ENCODE data around the gene CEBPA.
"Not testable (repeated sequence)": the region's sequence is repeated elsewhere in the genome, so short reads cannot be mapped to it uniquely, and the experiment has no call there.

Gene CEBPA

DNA sequence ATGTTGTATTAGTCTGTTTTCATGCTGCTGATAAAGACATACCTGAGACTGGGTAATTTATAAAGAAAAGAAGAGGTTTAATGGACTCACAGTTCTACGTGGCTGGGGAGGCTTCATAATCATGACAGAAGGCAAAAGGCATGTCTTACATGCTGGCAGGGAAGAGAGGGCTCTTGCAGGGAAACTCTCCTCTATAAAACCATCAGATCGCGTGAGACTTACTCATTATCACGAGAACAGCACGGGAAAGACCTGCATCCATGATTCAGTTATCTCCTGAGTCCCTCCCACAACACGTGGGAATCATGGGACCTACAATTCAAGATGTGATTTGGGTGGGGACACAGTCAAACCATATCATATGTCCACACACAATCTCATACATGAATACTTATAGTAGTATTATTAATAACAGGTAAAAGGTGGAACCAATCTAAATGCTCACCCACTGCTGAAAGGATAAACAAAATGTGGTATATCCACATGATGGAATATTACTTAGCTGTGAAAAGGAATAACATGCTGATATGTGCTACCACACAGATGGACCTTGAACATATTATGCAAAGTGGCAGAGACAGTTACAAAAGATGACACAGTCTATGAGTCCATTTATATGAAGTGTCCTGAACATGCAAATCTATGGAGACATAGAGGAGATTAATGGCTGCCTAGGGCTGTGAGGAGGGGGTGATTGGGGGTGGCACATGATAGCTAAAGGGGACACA, 20.9 kb upstream of the CEBPA start:
- DNase-seq: no peak

DNA sequence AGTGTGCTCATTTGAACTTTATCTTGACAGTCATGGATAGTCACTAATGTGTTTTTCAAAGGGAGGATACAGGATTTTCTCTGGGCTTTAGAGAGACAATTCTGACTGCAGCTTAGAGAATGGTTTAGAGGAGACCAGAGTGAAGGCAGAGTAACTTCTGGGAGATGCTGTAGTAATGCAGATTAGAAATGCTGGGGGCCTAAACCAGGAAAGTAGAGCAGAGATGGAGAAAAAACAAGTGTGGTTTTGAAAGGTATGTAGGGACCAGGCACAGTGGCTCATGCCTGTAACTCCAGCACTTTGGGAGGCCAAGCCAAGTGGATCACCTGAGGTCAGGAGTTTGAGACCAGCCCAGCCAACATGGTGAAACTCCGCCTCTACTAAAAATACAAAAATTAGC, 18.3 kb upstream of the CEBPA start:
- DNase-seq: no peak

DNA sequence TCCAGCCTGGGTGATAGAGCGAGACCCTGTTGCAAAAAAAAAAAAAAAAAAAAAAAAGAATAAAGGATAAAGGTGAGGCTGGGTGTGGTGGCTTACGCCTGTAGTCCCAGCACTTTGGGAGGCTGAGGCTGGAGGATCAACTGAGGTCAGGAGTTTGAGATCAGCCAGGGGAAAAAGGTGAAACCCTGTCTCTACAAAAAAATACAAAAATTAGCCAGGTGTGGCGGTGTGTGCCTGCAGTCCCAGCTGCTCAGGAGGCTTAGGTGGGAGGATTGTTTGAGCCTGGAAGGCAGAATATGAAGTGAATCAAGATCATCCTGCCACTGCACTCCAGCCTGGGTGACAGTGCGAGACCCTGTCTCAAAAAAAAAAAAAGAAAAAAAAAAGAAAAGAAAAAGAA, 15.7 kb upstream of the CEBPA start:
- not testable (repeated sequence) for DNase-seq

DNA sequence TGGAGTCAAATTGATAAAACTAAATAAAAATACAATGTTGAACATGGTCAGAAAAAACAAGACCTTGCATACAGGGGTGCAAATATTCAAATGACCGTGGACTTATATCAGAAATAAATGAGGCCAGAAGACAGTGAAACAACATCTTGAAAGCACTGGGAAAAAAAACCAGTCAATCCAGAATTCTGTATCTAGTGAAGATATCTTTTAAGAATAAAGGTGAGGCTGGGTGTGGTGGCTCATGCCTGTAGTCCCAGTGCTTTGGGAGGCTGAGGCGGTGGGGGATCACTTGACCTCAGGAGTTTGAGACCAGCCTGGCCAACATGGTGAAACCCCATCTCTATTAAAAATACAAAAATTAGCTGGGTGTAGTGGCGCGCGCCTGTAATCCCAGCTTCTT, 15.2 kb upstream of the CEBPA start:
- no peak for DNase-seq

DNA sequence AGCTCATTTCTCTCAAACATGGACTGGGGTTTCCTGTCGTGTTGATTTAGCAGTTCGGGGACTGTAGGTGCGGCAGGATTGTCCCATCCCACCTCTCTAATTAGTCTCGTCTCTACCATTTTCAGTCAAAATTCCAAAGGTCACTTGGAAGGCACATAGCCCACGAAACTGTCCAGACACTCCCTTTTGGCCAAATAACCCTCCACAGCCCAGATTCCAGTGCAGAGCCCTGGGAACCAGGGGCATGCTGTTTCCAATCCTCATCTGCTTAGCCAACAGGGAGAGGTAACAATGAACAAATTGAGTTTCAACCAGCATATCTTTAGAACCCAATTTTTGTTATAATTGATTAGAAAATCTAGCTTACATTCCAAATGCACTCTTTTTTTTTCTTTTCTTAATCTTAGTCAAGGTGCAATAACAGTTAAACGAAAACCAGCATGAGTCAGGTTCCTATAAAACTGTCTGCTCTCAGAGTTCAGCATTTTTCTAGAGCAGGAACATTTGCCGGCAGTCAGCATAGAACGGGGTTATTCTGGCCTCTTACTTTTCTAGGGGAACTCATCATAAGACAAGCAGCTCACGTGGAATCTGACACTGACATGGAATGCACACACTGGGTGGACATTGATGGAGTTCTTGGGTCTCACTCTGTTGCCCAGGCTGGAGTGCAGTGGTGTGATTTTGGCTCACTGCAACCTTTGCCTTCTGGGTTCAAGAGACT, 14.4 kb upstream of the CEBPA start:
- no peak for DNase-seq

DNA sequence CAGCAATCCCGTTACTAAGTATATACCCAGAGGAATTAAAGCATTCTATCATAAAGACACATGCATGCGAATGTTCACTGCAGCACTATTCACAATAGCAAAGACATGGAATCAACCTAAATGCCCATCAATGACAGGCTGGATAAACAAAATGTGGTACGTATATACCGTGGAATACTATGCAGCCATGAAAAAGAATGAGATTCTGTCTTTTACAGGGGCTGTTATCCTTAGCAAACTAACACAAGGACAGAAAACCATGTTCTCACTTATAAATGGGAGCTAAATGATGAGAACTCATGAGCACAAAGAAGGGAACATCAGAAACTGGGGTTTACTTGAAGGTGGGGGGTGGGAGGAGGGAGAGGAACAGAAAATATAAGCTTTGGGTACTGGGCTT, 10.5 kb upstream of the CEBPA start:
- not testable (repeated sequence) for DNase-seq

DNA sequence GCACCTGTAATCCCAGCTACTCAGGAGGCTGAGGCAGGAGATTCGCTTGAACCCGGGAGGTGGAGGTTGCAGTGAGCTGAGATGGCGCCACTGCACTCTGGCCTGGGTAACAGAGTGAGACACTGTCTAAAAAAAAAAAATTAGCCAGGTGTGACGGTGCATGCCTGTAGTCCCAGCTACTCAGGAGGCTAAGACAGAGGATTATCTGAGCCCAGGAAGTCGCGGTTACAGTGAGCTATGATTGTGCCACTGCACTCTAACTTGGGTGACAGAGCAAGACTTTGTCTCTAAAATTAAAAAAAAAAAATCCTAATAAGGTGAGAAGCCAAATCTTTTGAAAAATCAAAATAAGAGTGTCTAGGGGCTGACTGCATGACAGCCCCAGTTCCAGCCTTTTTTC, 9.7 kb upstream of the CEBPA start:
- no peak for DNase-seq

DNA sequence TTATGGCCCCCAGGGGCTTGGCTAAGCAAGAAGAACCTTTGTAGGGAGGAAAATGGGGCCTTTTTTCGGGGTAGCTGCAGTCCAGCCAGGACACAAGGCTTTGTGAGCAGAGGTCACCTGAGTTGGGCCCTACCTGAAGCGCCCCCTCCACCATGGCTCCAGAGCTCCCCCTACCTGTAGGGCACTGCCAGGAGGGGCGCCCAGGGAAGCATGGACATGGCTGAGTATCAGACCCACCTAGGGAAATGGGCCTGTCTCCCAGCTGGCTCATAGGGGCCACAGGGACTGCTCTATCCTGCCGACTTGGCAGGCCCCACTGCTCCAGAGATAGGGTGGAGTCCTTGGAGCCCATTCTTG, 9.0 kb upstream of the CEBPA start:
- peak in 1 of 2 donors; percentile 24 for DNase-seq

DNA sequence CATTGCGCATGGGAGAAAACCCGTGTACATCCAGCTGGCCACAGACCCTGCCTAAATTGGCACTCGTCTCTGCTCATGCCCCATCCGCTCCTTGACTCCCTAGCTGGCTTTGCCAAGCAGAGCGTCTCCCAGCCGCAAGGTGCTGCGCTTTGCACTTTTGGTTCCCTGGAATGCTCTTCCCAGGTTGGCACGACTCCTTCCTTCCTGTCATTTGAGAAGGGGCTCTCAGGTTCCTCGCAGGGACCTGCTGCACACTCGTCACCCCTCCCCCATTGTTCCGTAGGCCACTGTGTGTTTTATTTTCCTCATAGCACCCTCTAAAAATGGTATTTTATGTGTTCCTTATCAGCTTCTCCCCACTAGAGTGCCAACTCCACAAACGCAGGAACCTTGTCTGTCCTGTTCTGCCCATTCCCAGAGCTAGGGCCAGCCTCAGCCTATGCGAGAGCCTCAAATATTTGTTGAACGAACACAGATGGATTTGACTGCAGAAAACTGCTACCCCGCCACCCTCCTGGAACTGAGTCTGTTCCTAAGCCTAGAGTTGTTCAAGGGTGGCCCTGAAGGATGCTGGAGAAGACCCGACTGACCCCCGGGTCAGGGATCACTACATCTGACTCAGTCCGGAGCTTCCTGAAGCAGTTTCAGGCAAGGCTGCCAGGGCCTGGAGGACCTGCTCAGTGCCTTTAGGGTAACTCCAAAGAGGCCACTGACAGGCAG, 8.4 kb upstream of the CEBPA start:
- no peak for DNase-seq

DNA sequence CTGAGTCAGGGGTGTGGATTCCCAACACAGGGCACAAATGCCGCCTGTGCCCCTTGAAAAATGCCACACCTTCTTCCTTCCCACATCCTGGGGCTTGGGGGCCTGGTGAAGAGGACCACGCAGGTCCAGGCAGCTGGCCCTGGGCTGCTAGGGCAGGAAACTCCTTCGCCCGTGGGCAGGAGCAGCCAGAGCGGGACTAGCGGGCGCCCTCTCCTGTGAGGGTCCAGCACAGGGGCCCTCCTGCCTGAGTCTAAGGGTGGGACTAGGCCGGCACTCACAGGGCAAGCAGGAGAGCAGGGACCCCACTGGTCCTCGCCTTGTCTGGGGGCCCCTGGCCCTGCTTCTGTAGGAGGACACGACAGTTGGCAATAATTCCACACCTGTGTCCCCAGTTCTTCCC, 7.5 kb upstream of the CEBPA start:
- DNase-seq: no peak

DNA sequence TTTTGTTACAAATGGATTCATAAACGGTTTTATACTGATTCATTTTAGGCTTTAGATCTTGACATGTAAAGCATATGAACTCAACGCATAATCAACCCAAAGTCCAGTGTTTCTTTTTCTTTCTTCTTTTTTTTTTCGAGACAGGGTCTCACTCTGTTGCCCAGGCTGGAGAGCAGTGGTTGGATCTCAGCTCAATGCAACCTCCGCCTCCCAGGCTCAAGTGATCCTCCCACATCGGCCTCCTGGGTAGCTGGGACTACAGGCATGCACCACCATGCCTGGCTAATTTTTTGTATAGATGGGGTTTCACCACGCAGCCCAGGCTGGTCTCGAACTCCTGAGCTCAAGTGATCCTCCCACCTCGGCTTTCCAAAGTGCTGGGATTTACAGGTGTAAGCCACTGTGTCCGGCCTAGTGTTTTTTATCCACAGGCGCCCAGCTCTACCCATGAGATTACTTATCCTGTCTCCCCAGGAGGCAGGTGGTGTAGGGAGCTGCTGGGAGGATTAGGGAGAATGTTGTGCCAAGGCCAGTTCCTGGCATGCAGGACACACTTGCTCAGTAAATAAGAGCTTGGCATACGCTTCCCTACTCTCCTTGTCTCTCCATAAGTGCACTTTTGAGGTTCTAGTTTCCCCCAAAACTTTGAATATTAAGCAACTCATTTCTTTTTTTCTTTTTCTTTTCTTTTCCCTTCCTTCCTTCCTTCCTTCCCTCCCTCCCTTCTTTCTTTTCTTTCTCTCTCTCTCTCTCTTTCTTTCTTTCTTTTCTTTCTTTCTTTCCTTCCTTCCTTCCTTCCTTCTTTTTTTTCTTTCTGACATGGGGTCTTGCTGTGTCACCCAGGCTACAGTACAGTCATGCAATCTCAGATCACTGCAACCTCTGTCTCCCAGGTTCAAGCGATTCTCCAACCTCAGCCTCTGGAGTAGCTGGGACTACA, 4.8 kb upstream of the CEBPA start:
- DNase-seq: no peak

DNA sequence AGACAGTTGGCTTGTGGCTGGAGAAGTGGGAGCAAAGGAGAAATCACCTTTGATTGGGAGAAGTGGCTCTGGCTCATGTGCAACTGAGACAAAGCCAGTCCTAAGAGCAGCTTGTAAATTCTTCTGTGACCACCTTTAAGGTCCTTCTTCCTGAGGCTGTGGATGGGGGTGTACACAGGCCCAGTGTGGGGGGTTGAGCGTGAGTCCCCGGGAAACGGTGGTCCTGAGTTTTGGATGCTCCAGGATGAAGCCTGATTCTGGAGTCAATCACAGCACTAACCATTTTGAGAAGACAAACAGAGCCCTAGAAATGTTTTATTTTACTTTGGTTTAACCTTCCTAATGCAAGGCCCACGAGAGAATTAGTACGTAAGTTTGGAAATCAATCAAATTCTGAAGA, 3.9 kb upstream of the CEBPA start:
- DNase-seq: no peak

DNA sequence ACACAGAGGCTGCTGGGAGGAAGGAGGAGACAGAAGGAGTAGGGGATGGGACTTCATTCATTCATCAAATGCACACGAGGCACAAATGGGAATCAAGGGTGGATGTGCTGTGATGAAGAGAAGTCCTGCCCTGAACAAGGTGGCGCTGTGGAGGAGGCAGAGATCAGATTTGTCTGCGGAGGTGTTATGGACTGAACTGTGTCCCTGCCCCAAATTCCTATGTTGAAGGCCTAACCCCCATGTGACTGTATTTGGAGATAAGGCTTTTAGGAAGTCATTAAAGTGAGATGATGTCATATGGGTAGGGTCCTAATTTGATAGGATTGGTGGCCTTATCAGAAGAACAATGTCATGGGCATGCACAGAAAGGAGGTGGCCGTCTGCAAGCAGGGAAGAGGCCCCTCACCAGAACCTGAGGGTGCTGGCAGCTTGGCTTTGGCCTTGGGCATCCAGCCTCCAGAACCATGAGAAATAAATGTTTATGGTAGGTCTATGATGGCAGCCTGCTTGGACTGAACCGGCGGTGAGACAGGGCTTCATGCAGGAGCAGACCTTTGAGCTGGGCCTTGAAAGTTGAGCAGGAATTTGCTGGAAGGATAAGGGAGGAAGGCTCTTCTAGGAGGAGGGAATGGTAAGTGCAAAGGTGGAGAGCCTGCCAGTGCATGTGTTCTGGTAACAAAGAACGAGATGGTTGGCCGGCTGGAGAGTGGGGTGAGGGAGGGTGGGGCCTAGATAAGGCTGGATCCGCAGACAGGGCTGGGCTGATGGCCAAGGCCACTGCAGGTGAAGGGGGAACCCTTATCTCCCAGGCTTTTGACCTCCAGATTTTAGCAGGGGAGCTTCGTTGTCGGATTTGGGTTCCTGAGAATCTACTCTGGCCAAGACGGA, 2.7 kb upstream of the CEBPA start:
- DNase-seq: no peak

DNA sequence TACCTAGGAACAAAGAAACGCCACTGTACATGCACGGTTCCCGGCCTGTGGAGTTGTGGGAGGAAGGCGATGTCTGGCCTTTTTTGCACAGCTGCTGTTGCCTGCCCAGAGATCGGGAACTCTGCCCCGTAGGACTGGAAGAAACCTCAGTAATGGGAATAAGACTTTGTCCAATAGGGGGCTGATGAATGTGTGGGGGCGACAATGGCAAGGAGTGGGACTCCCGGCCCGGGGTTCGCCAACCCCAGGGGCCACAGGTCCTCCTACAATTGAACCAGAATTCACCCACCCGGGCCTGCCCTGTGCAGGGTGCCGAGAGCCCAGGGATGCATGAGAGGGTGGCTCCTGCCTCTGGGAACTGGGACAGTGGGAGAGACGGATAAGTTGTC, 2.0 kb upstream of the CEBPA start:
- DNase-seq: no peak

DNA sequence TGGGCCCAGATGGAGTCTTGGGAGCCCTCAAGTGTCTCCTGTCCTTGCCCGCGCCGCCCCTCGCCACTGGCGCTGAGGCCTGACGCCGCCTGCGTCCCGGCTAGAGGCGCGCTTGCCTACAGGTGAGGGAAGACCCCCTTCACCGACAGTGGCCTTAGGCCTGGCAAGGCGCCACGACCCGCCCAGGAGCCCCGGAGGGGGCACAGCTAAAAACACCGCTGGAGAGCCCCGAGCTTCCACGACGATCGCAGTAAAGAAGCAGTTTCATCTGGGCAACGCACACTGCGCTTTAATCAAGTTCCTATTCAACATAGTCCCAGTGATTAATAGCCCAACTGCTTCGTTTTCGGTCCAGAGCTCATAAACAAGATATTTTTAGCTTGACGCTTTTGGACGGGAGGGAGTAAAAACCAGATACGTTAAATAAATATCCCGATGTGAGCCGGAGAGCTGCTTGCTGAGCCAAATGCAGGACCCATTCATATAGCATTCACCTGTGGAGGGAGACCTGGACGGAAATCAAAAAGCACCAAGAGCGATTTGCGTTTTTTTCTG, 1.5 kb upstream of the CEBPA start:
- no peak for DNase-seq

DNA sequence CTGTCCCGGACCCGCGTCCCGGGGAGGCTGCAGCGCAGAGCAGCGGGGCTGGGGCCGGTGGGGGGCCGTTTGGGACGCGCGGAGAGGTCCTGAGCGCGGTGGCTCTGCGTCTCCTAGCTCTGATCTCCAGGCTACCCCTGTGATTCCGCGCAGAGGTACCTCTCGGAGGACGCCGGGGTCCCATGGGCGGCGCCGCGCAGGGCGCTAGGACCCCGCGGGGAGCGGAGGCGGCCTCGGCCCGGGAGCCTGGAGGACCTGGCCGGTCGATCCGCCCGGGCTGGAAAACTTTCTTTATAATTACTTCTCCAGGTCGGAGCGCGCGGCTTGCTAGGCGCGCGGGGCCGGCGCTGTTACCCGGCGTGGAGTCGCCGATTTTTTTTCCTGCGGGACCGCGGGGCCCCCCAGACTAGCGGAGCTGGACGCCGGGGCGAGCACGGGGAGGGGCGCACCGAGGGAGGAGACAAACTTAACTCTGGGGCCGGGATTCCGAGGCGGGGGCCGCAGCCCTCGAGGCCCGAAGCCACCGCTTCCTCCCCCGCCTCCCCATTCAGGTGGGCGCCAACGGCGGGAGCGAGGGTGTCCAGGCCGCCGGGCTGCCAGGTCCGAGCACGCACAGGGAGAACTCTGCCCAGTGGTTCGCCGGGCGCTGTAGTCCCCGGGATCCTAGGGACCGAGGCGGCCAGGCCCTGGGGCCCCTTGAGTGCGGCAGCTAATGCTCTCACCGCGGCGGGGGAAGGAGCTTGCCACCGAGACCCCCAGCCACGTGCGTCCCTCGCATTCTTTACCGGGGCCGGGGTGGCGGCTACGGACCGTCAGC, 848 bp upstream of the CEBPA start:
- peak in 1 of 2 donors; percentile 38 for DNase-seq

DNA sequence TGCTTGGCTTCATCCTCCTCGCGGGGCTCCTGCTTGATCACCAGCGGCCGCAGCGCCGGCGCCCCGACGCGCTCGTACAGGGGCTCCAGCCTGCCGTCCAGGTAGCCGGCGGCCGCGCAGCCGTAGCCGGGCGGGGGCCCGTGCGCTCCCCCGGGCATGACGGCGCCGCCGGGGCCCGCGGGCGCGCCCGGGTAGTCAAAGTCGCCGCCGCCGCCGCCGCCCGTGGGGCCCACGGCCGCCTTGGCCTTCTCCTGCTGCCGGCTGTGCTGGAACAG, 497 bp downstream of the CEBPA start:
- no peak for DNase-seq

DNA sequence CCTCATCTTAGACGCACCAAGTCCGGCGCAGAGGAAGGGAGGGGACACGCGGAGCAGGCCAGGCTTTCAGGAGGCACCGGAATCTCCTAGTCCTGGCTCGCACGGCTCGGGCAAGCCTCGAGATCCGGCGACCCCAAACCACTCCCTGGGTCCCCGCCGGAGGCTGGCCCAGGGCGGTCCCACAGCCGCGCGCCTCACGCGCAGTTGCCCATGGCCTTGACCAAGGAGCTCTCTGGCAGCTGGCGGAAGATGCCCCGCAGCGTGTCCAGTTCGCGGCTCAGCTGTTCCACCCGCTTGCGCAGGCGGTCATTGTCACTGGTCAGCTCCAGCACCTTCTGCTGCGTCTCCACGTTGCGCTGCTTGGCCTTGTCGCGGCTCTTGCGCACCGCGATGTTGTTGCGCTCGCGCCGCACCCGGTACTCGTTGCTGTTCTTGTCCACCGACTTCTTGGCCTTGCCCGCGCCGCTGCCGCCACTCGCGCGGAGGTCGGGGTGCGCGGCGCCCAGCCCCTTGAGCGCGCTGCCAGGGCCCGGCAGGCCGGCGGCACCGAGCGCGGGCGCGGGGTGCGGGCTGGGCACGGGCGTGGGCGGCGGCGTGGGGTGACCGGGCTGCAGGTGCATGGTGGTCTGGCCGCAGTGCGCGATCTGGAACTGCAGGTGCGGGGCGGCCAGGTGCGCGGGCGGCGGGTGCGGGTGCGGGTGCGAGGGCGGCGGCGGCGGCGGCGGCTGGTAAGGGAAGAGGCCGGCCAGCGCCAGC, 1.0 kb downstream of the CEBPA start:
- DNase-seq: no peak

DNA sequence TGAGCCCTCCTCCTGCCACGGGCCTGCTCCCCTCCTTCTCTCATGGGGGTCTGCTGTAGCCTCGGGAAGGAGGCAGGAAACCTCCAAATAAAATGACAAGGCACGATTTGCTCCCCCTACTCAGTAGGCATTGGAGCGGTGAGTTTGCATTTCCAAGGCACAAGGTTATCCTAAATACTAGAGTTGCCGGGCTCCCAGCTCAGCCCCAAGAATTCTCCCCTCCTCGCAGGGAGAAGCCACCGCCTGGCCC, 1.5 kb downstream of the CEBPA start:
- DNase-seq: no peak

Measured in stimulated activated CD4-positive, alpha-beta T cell treated with anti-CD3 and anti-CD28 coated beads, Interleukin-2, amount 100 ng/mL, for 24 hours (primary cell).